ENCODE measurements around the gene ZMYND11. TPM values are rescaled to one million over a fixed set of nuclear protein-coding genes. Genes with fewer than 3 reads are reported as not detected.
A peak's percentile ranks its signal among the peaks of the same experiment; 100 is the strongest.

Gene ZMYND11
- total RNA-seq, 1 donor from 2014 or later: 41.6 TPM

DNA sequence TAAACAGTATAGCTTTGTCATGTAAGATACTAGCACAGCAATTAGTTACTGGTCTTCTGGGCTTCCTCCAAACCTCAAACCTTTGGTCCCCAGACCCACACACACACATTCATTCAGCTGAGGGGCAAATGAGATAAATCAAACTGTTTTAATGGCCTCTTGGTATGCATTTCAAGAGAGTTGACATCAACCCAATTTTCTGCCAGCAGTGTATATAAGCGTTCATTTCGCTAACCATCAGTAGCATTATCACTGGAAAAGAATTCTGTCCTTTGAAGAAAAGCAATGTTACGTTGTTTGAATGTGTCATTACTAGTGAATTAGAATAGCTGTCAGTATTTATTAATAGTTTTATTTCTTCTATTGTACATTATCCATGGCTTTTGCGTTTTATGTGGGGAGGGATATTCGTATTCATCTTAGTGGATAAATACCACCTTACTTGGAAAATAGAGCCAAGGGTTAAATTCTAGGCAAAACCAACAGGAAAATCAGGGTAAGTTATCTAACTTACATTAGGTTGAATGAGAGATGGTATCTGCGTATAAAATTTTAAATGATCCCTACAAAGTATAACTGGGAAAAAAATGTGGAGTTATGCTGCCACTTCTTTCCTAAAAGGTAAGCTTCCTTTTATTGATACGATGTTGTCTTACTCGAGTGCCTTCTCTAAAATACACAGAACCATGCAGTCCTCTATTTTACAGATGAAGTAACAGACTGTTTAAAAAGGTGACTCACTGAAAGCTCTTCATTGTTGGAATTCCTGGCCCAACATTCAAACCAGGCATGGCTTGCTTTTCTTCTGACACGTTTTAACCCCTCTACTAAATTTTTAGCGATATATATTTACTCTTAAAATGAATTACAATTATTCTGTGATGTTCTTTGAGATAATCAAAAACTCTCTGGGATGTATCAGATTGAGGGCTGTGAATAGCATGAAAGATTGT, 2.0 kb upstream of the ZMYND11 start:
- TF ChIP-seq, protein P1, sequence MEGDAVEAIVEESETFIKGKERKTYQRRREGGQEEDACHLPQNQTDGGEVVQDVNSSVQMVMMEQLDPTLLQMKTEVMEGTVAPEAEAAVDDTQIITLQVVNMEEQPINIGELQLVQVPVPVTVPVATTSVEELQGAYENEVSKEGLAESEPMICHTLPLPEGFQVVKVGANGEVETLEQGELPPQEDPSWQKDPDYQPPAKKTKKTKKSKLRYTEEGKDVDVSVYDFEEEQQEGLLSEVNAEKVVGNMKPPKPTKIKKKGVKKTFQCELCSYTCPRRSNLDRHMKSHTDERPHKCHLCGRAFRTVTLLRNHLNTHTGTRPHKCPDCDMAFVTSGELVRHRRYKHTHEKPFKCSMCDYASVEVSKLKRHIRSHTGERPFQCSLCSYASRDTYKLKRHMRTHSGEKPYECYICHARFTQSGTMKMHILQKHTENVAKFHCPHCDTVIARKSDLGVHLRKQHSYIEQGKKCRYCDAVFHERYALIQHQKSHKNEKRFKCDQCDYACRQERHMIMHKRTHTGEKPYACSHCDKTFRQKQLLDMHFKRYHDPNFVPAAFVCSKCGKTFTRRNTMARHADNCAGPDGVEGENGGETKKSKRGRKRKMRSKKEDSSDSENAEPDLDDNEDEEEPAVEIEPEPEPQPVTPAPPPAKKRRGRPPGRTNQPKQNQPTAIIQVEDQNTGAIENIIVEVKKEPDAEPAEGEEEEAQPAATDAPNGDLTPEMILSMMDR (IDR thresholded peaks at IDR 0.05; ENCODE audit: unreplicated experiment): no peak
- Mint-ChIP-seq H3K4me3 (ENCODE audit: unreplicated experiment) (peak overlapping the region; percentile 93), H3K4me1 (ENCODE audit: unreplicated experiment) (peaks cover 24% of the 10 kb centered on the region), H3K9me3 (ENCODE audit: unreplicated experiment) (no peaks in the 10 kb centered on the region), H3K27me3 (ENCODE audit: unreplicated experiment) (peaks cover 16% of the 10 kb centered on the region), H3K27ac (ENCODE audit: unreplicated experiment) (no peak overlapping the region), H3K36me3 (ENCODE audit: low read depth, unreplicated experiment) (peaks cover 3% of the 10 kb centered on the region)
- DNase-seq (ENCODE audit: low spot score): no peak

DNA sequence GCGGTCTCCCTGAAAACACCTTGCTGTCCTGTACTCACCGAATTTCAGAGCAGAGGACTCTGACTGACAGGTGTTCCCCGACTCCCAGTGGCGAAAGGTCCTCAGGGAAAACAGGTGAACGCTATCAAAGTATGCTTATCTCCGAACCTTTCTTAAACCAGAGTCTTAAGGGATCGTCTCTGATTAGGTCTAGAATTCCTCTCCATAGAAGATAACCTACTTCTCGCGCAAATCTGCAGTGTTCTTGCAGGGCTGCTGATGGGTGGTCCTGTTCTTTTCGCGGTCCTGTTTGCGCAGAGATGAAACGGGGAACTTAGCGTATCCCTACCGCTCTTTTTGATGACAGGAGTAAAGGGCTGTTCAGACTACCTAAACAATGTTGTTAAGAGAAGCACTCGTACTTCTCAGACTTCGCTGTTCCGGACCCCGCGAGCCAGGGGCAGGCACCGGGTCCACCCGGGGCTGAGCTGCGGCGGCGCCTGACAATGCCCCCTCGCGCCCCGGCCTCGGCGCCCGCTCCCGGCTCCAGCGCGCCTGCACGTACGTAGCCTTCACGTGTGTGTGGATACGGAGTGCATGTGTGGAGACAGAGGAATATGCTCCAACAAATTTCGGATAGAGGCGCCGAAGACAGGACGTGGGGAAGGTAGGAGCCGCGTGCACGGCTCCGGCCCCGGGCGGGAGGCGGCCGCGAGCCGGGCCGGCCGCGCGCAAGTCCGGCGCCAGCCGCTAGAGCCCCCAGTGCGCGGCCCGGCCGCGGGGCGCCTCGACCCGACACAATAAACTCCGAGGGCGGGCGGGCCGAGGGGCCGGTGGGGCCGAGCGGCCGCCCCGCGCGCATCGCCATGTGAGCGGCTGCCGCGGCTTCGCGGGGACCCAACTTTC, 766 bp upstream of the ZMYND11 start:
- Mint-ChIP-seq H3K27ac (ENCODE audit: unreplicated experiment) (peak overlapping the region; percentile 80), H3K36me3 (ENCODE audit: low read depth, unreplicated experiment) (peaks cover 3% of the 10 kb centered on the region), H3K9me3 (ENCODE audit: unreplicated experiment) (no peaks in the 10 kb centered on the region), H3K27me3 (ENCODE audit: unreplicated experiment) (peaks cover 16% of the 10 kb centered on the region), H3K4me3 (ENCODE audit: unreplicated experiment) (peak overlapping the region; percentile 93), H3K4me1 (ENCODE audit: unreplicated experiment) (peaks cover 22% of the 10 kb centered on the region)
- TF ChIP-seq, protein P1 (IDR thresholded peaks at IDR 0.05; ENCODE audit: unreplicated experiment): no peak
- peak; percentile 57 for DNase-seq (ENCODE audit: low spot score)

DNA sequence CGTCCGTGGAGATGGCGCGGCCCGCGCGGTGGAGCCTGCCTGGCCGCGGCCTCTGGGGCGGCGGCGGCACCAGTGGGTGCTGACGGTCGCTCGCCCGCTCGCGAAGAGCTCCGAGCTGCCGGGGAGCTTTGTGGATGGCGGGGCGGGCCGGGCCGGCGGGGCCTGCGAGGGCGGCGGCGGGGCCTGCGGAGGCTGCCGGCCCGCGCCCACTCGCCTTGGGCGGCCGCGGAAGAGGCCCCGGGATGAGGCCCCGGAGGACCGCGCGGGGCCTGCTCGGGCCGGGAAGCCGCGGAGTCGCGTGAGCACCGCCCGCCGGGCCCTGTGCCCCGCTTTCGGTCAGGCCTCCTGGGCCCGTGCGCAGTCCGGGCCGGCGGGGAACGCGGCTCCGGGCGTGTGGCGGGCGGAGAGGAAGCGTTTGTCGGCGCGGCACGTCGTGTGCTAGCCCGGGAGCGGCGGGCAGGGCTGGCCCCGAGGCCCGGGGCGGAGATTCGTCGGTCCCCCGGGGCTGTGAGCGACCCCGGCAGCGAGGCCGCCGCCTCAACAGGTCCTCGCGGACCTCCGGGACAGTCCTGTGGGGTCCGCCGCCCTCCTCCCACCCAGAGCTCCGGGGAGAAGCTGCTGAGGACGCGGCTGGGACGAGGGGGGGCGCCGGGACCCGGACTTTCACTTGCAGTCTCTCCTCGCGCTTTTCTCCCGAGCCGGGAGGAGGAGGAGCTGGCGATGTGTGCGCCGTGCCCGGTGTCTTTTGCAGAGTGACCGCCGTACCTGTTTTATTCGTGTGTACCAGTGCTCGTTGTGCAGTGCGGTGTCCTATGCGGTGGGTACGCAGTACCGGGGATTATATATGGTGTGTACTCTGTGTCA, 578 bp downstream of the ZMYND11 start:
- H3K9me3 Mint-ChIP-seq (ENCODE audit: unreplicated experiment): no peaks in the 10 kb centered on the region
- H3K4me3 Mint-ChIP-seq (ENCODE audit: unreplicated experiment): peak overlapping the region; percentile 96
- H3K27ac Mint-ChIP-seq (ENCODE audit: unreplicated experiment): peak overlapping the region; percentile 84
- H3K36me3 Mint-ChIP-seq (ENCODE audit: low read depth, unreplicated experiment): peaks cover 3% of the 10 kb centered on the region
- TF ChIP-seq, protein P1 (IDR thresholded peaks at IDR 0.05; ENCODE audit: unreplicated experiment): no peak
- peaks cover 14% of the 10 kb centered on the region for H3K27me3 Mint-ChIP-seq (ENCODE audit: unreplicated experiment)
- DNase-seq (ENCODE audit: low spot score): peak; percentile 57
- peaks cover 14% of the 10 kb centered on the region for H3K4me1 Mint-ChIP-seq (ENCODE audit: unreplicated experiment)

DNA sequence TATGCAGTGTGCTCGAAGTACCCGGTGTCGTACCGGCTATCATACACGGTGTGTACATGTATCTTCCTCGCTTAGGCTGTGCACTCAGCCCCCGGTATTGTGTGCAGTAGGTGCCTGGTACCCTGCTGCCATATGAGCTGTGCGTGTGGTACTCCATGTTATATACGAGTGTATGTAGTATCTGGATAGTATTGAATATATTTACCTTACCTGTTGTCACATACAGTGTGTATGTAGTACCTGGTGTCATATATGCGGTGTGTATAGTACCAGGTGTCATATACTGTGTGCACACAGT, 1.2 kb downstream of the ZMYND11 start:
- Mint-ChIP-seq H3K9me3 (ENCODE audit: unreplicated experiment) (no peaks in the 10 kb centered on the region), H3K4me3 (ENCODE audit: unreplicated experiment) (peak overlapping the region; percentile 96), H3K4me1 (ENCODE audit: unreplicated experiment) (peaks cover 14% of the 10 kb centered on the region), H3K36me3 (ENCODE audit: low read depth, unreplicated experiment) (peaks cover 3% of the 10 kb centered on the region), H3K27me3 (ENCODE audit: unreplicated experiment) (peaks cover 14% of the 10 kb centered on the region), H3K27ac (ENCODE audit: unreplicated experiment) (peak overlapping the region; percentile 84)
- TF ChIP-seq, protein P1 (IDR thresholded peaks at IDR 0.05; ENCODE audit: unreplicated experiment): no peak
- DNase-seq (ENCODE audit: low spot score): no peak

All from endothelial cell (in vitro differentiated cells).